Natural killer cell (primary cell): Measurements from ENCODE around the gene VAV1. TPM values are rescaled to one million over a fixed set of nuclear protein-coding genes. Genes with fewer than 3 reads are reported as not detected.

Source experiments
- ATAC-seq, 3 donors: fragments of 150-1000 bp in 2 of 3; fragments of 200-7000 bp in 1 of 3; cut with Tn5 transposase; 1 replicate in 1 of 3; 2 replicates in 2 of 3; pipeline ENCODE4 v1.10.0; 2021; ENCODE audit warnings: mild to moderate bottlenecking in 2 of 3, moderate library complexity in 2 of 3
- DNase-seq, 2 donors: peaks; one replicate each; pipeline versions ENCODE4 v3.0.0 to v3.0.0-alpha.2; 2013 to 2021; ENCODE audit warnings: mixed read lengths in 1 of 2
- H3K27ac ChIP-seq: one replicate; pipeline ENCODE4 v1.5.1; 2013; ENCODE audit warnings: mild to moderate bottlenecking, low read length
- H3K27me3 ChIP-seq: one replicate; pipeline ENCODE4 v1.6.1; 2013; ENCODE audit warnings: low read length; ENCODE audit not compliant: control insufficient read depth, insufficient read depth
- H3K36me3 ChIP-seq: one replicate; pipeline ENCODE4 v1.6.1; 2013; ENCODE audit warnings: low read length; ENCODE audit not compliant: control insufficient read depth, insufficient read depth
- H3K4me1 ChIP-seq: one replicate; pipeline ENCODE4 v1.6.1; 2013; ENCODE audit warnings: low read length; ENCODE audit not compliant: control insufficient read depth, insufficient read depth
- H3K4me3 ChIP-seq: one replicate; pipeline ENCODE4 v1.5.1; 2013; ENCODE audit warnings: low read length
- H3K9me3 ChIP-seq: one replicate; pipeline ENCODE4 v1.6.1; 2013; ENCODE audit warnings: low read length; ENCODE audit not compliant: control insufficient read depth, insufficient read depth
- H3K27ac Mint-ChIP-seq, 2 donors: one replicate each; pipeline ENCODE4 v1.8.0; 2022; ENCODE audit warnings: mild to moderate bottlenecking in 2 of 2, mixed read lengths in 2 of 2, moderate library complexity in 1 of 2
- H3K27me3 Mint-ChIP-seq, 2 donors: one replicate each; pipeline ENCODE4 v1.8.0; 2022; ENCODE audit warnings: low read depth in 2 of 2, mixed read lengths in 2 of 2
- H3K36me3 Mint-ChIP-seq: one replicate; pipeline ENCODE4 v1.8.0; 2022; ENCODE audit warnings: mixed read lengths
- H3K4me1 Mint-ChIP-seq, 2 donors: one replicate each; pipeline ENCODE4 v1.8.0; 2022; ENCODE audit warnings: mixed read lengths in 2 of 2
- H3K4me3 Mint-ChIP-seq: one replicate; pipeline ENCODE4 v1.8.0; 2022; ENCODE audit warnings: mild to moderate bottlenecking, moderate library complexity, mixed read lengths
- H3K9me3 Mint-ChIP-seq, 2 donors: one replicate each; pipeline ENCODE4 v1.8.0; 2022; ENCODE audit warnings: mixed read lengths in 2 of 2
- CTCF ChIP-seq: fragments of 200-600 bp; IDR thresholded peaks from one replicate; pipeline ENCODE4 v1.8.0; 2022; ENCODE audit warnings: antibody characterized with exemption
- WGBS: methylation state at CpG from one replicate; pipeline ENCODE4 v1.1.7; 2013; ENCODE audit warnings: missing lambda C conversion rate; ENCODE audit not compliant: insufficient coverage; 5-methylcytosine and 5-hydroxymethylcytosine counted together
- intact Hi-C: fragments of 100-400 bp; cut with micrococcal nuclease; formaldehyde crosslinking; loops from one replicate; pipeline ENCODE4 v1.14.2; 2022
- total RNA-seq, 4 donors: library from RNA; stranded (reverse); fragments of 120-200 nt in 1 of 4; gene quantifications; one replicate each; pipeline versions ENCODE4 v1.2.3 to v1.2.4, GENCODE V29; 2013 to 2022

VAV1 gene
- total RNA-seq, 3 donors from 2014 or later (not counting 1 experiment from before 2014, with no cell fraction given) = 141 to 167 (median 164) TPM

GRCh38 chr19:6873708-6874431 is 101.4 kb downstream of the VAV1 start:
- no peaks in the 10 kb centered on the region for H3K4me1 Mint-ChIP-seq
- intact Hi-C loops = no loop called here
- no peak for ATAC-seq
- WGBS = 93% methylated on average over 9 of the region's 10 CpGs
- Histone ChIP-seq H3K4me1 (peaks cover 6% of the 10 kb centered on the region), H3K27ac (no peak overlapping the region), H3K4me3 (no peak overlapping the region), H3K36me3 (no peaks in the 10 kb centered on the region), H3K9me3 (no peaks in the 10 kb centered on the region), H3K27me3 (no peaks in the 10 kb centered on the region)
- no peak overlapping the region for H3K27ac Mint-ChIP-seq
- no peaks in the 10 kb centered on the region for H3K36me3 Mint-ChIP-seq
- H3K27me3 Mint-ChIP-seq = peaks cover 8 to 9% of the 10 kb centered on the region in 2 donors
- no peak overlapping the region for H3K4me3 Mint-ChIP-seq
- H3K9me3 Mint-ChIP-seq = no peaks in the 10 kb centered on the region
- DNase-seq = no peak
- TF ChIP-seq CTCF = no peak

GRCh38 chr19:6875218-6875617 is 102.7 kb downstream of the VAV1 start:
- H3K36me3 Mint-ChIP-seq = no peaks in the 10 kb centered on the region
- no peak for TF ChIP-seq CTCF
- H3K4me3 Mint-ChIP-seq = no peak overlapping the region
- peaks cover 8 to 9% of the 10 kb centered on the region in 2 donors for H3K27me3 Mint-ChIP-seq
- no peaks in the 10 kb centered on the region for H3K4me1 Mint-ChIP-seq
- no peaks in the 10 kb centered on the region for H3K36me3 ChIP-seq
- intact Hi-C loops = no loop called here
- no peak overlapping the region for H3K27ac ChIP-seq
- no peak overlapping the region for H3K4me3 ChIP-seq
- H3K4me1 ChIP-seq = peaks cover 6% of the 10 kb centered on the region
- DNase-seq (no peak), ATAC-seq (no peak)
- no peak overlapping the region for H3K27ac Mint-ChIP-seq
- H3K27me3 ChIP-seq = no peaks in the 10 kb centered on the region
- H3K9me3 ChIP-seq = no peaks in the 10 kb centered on the region
- 95% methylated on average over 2 of the region's 2 CpGs for WGBS
- no peaks in the 10 kb centered on the region for H3K9me3 Mint-ChIP-seq

GRCh38 chr19:6876748-6877147 is 104.2 kb downstream of the VAV1 start:
- WGBS = 59% methylated on average over 3 of the region's 7 CpGs
- TF ChIP-seq CTCF = no peak

GRCh38 chr19:6877766-6878165 is 105.3 kb downstream of the VAV1 start:
- no peak for TF ChIP-seq CTCF
- Histone ChIP-seq H3K27me3 (no peaks in the 10 kb centered on the region), H3K9me3 (no peaks in the 10 kb centered on the region), H3K36me3 (no peaks in the 10 kb centered on the region), H3K27ac (no peak overlapping the region), H3K4me3 (no peak overlapping the region), H3K4me1 (peaks cover 6% of the 10 kb centered on the region)
- DNase-seq = no peak
- 92% methylated on average over 4 of the region's 4 CpGs for WGBS
- Mint-ChIP-seq H3K9me3 (no peaks in the 10 kb centered on the region), H3K4me3 (no peak overlapping the region), H3K4me1 (no peaks in the 10 kb centered on the region), H3K27ac (no peak overlapping the region), H3K27me3 (peaks cover 9 to 11% of the 10 kb centered on the region in 2 donors), H3K36me3 (no peaks in the 10 kb centered on the region)
- intact Hi-C loops = no loop called here
- no peak for ATAC-seq

More at GRCh38 chr19:6876748-6877147, 104.2 kb downstream of the VAV1 start:
- H3K4me1 Mint-ChIP-seq = no peaks in the 10 kb centered on the region
- H3K4me3 Mint-ChIP-seq = no peak overlapping the region
- peaks cover 9 to 11% of the 10 kb centered on the region in 2 donors for H3K27me3 Mint-ChIP-seq
- no peaks in the 10 kb centered on the region for H3K9me3 Mint-ChIP-seq
- no peaks in the 10 kb centered on the region for H3K27me3 ChIP-seq
- H3K36me3 ChIP-seq = no peaks in the 10 kb centered on the region
- intact Hi-C loops = no loop called here
- DNase-seq = no peak
- no peak overlapping the region for H3K4me3 ChIP-seq
- ATAC-seq = no peak
- no peaks in the 10 kb centered on the region for H3K9me3 ChIP-seq
- H3K36me3 Mint-ChIP-seq = no peaks in the 10 kb centered on the region
- H3K27ac ChIP-seq = no peak overlapping the region
- no peak overlapping the region for H3K27ac Mint-ChIP-seq
- peaks cover 6% of the 10 kb centered on the region for H3K4me1 ChIP-seq
